Rectal smooth muscle tissue (tissue), 1 donor: ENCODE data around the gene DEK.
A peak's percentile ranks its signal among the peaks of the same experiment; 100 is the strongest.

Experiments
- H3K27ac ChIP-seq: one replicate; pipeline ENCODE4 v1.7.0; 2013; ENCODE audit warnings: low read depth, low read length, inconsistent platforms
- H3K27me3 ChIP-seq: one replicate; pipeline ENCODE4 v1.7.0; 2013; ENCODE audit warnings: low read length; ENCODE audit not compliant: control insufficient read depth, insufficient read depth
- H3K36me3 ChIP-seq: one replicate; pipeline ENCODE4 v1.7.0; 2013; ENCODE audit warnings: low read length; ENCODE audit not compliant: control insufficient read depth, insufficient read depth
- H3K4me1 ChIP-seq: one replicate; pipeline ENCODE4 v1.7.0; 2013; ENCODE audit warnings: low read length; ENCODE audit not compliant: control insufficient read depth, insufficient read depth
- H3K4me3 ChIP-seq: one replicate; pipeline ENCODE4 v1.7.0; 2013; ENCODE audit warnings: low read length
- H3K9ac ChIP-seq: one replicate; pipeline ENCODE4 v1.7.0; 2013; ENCODE audit warnings: low read length

Gene DEK

GRCh38 chr6:18207949-18208348 is 56.4 kb downstream of the DEK start:
- Histone ChIP-seq H3K4me1 (peaks cover 7% of the 10 kb centered on the region), H3K27ac (peak overlapping the region; percentile 71), H3K4me3 (no peak overlapping the region), H3K36me3 (peaks cover 4% of the 10 kb centered on the region), H3K9ac (no peak overlapping the region), H3K27me3 (no peaks in the 10 kb centered on the region)

- Histone ChIP-seq H3K4me3 (no peak overlapping the region), H3K27me3 (no peaks in the 10 kb centered on the region), H3K27ac (peak overlapping the region; percentile 72), H3K4me1 (peaks cover 7% of the 10 kb centered on the region), H3K36me3 (peaks cover 6% of the 10 kb centered on the region), H3K9ac (no peak overlapping the region)
Measured at GRCh38 chr6:18207438-18207837, 56.9 kb downstream of the DEK start.

GRCh38 chr6:18206591-18206990 is 57.7 kb downstream of the DEK start:
- Histone ChIP-seq H3K27ac (no peak overlapping the region), H3K9ac (no peak overlapping the region), H3K4me1 (peaks cover 7% of the 10 kb centered on the region), H3K27me3 (no peaks in the 10 kb centered on the region), H3K36me3 (peaks cover 10% of the 10 kb centered on the region), H3K4me3 (no peak overlapping the region)

GRCh38 chr6:18204691-18205090 is 59.6 kb downstream of the DEK start:
- no peak overlapping the region for H3K27ac ChIP-seq
- peaks cover 7% of the 10 kb centered on the region for H3K4me1 ChIP-seq
- H3K4me3 ChIP-seq, result no peak overlapping the region
- H3K27me3 ChIP-seq, result no peaks in the 10 kb centered on the region
- peaks cover 12% of the 10 kb centered on the region for H3K36me3 ChIP-seq
- no peak overlapping the region for H3K9ac ChIP-seq

- no peak overlapping the region for H3K27ac ChIP-seq
- H3K4me1 ChIP-seq, result peaks cover 4% of the 10 kb centered on the region
- H3K36me3 ChIP-seq, result peaks cover 12% of the 10 kb centered on the region
- no peaks in the 10 kb centered on the region for H3K27me3 ChIP-seq
- no peak overlapping the region for H3K9ac ChIP-seq
- no peak overlapping the region for H3K4me3 ChIP-seq
Measured at GRCh38 chr6:18203786-18204185, 60.5 kb downstream of the DEK start.

GRCh38 chr6:18192026-18192425 is 72.3 kb downstream of the DEK start:
- Histone ChIP-seq H3K4me3 (no peak overlapping the region), H3K27me3 (no peaks in the 10 kb centered on the region), H3K9ac (no peak overlapping the region), H3K27ac (no peak overlapping the region), H3K4me1 (no peaks in the 10 kb centered on the region), H3K36me3 (peaks cover 2% of the 10 kb centered on the region)

GRCh38 chr6:18189196-18189595 is 75.1 kb downstream of the DEK start:
- no peaks in the 10 kb centered on the region for H3K27me3 ChIP-seq
- no peaks in the 10 kb centered on the region for H3K4me1 ChIP-seq
- no peak overlapping the region for H3K9ac ChIP-seq
- no peak overlapping the region for H3K27ac ChIP-seq
- H3K4me3 ChIP-seq, result no peak overlapping the region
- H3K36me3 ChIP-seq, result no peaks in the 10 kb centered on the region

GRCh38 chr6:18187701-18188100 is 76.6 kb downstream of the DEK start:
- Histone ChIP-seq H3K27ac (no peak overlapping the region), H3K36me3 (no peaks in the 10 kb centered on the region), H3K9ac (no peak overlapping the region), H3K27me3 (no peaks in the 10 kb centered on the region), H3K4me1 (no peaks in the 10 kb centered on the region), H3K4me3 (no peak overlapping the region)

GRCh38 chr6:18186540-18187250 is 77.6 kb downstream of the DEK start:
- Histone ChIP-seq H3K27me3 (no peaks in the 10 kb centered on the region), H3K27ac (no peak overlapping the region), H3K9ac (no peak overlapping the region), H3K4me1 (no peaks in the 10 kb centered on the region), H3K4me3 (no peak overlapping the region), H3K36me3 (no peaks in the 10 kb centered on the region)

GRCh38 chr6:18186033-18186432 is 78.3 kb downstream of the DEK start:
- no peak overlapping the region for H3K9ac ChIP-seq

GRCh38 chr6:18185624-18186023 is 78.7 kb downstream of the DEK start:
- H3K4me1 ChIP-seq, result no peaks in the 10 kb centered on the region
- H3K4me3 ChIP-seq, result no peak overlapping the region
- no peaks in the 10 kb centered on the region for H3K36me3 ChIP-seq
- no peaks in the 10 kb centered on the region for H3K27me3 ChIP-seq
- H3K27ac ChIP-seq, result no peak overlapping the region
- no peak overlapping the region for H3K9ac ChIP-seq

More at GRCh38 chr6:18186033-18186432, 78.3 kb downstream of the DEK start:
- Histone ChIP-seq H3K4me1 (no peaks in the 10 kb centered on the region), H3K27me3 (no peaks in the 10 kb centered on the region), H3K36me3 (no peaks in the 10 kb centered on the region), H3K4me3 (no peak overlapping the region), H3K27ac (no peak overlapping the region)

- Histone ChIP-seq H3K27me3 (no peaks in the 10 kb centered on the region), H3K4me1 (no peaks in the 10 kb centered on the region), H3K4me3 (no peak overlapping the region), H3K27ac (no peak overlapping the region), H3K9ac (no peak overlapping the region), H3K36me3 (no peaks in the 10 kb centered on the region)
Measured at GRCh38 chr6:18183766-18184165, 80.6 kb downstream of the DEK start.

- H3K4me1 ChIP-seq, result no peaks in the 10 kb centered on the region
- H3K9ac ChIP-seq, result no peak overlapping the region
- no peaks in the 10 kb centered on the region for H3K36me3 ChIP-seq
- H3K4me3 ChIP-seq, result no peak overlapping the region
- no peak overlapping the region for H3K27ac ChIP-seq
- H3K27me3 ChIP-seq, result no peaks in the 10 kb centered on the region
Measured at GRCh38 chr6:18182568-18182967, 81.8 kb downstream of the DEK start.
